GM23338 (cell line): ENCODE measurements around the gene CDHR5. TPM values are rescaled to one million over a fixed set of nuclear protein-coding genes. Genes with fewer than 3 reads are reported as not detected.
"Not testable (repeated sequence)": the region's sequence is repeated elsewhere in the genome, so short reads cannot be mapped to it uniquely, and the experiment has no call there.

ENCODE experiments used
- ATAC-seq: fragments of 200-7000 bp; cut with Tn5 transposase; 3 replicates; pipeline ENCODE4 v1.9.1; 2020
- DNase-seq: peaks from one replicate; pipeline ENCODE4 v3.0.0-alpha.2; 2015; ENCODE audit warnings: low spot score
- H2AFZ ChIP-seq: fragments of 200-600 bp; sonication (generic); 2 replicates; pipeline ENCODE4 v1.8.0; 2016; ENCODE audit warnings: antibody characterized with exemption, mild to moderate bottlenecking, moderate library complexity
- H3F3A ChIP-seq: fragments of 200-600 bp; sonication (generic); replicated peaks from 2 replicates; pipeline ENCODE4 v1.8.0; 2017; ENCODE audit warnings: antibody characterized with exemption, mixed run types, low read depth
- H3K27ac ChIP-seq: fragments of 200-600 bp; sonication (generic); 2 replicates; pipeline ENCODE4 v1.6.1; 2016; ENCODE audit warnings: low read depth
- H3K27me3 ChIP-seq: fragments of 200-600 bp; sonication (generic); 2 replicates; pipeline ENCODE4 v1.8.0; 2016; ENCODE audit warnings: mild to moderate bottlenecking, mixed run types, moderate library complexity; ENCODE audit not compliant: insufficient read depth
- H3K36me3 ChIP-seq: fragments of 200-600 bp; sonication (generic); 2 replicates; pipeline ENCODE4 v1.8.0; 2016; ENCODE audit warnings: mild to moderate bottlenecking; ENCODE audit not compliant: insufficient read depth
- H3K4me1 ChIP-seq: fragments of 200-600 bp; sonication (generic); 2 replicates; pipeline ENCODE4 v1.8.0; 2016; ENCODE audit warnings: mild to moderate bottlenecking, moderate library complexity; ENCODE audit not compliant: insufficient read depth
- H3K4me2 ChIP-seq: fragments of 200-600 bp; sonication (generic); 2 replicates; pipeline ENCODE4 v1.7.1; 2017; ENCODE audit warnings: mixed run types
- H3K4me3 ChIP-seq: fragments of 200-600 bp; sonication (generic); 2 replicates; pipeline ENCODE4 v1.6.1; 2016; ENCODE audit warnings: mixed run types
- H3K79me2 ChIP-seq: fragments of 200-600 bp; sonication (generic); replicated peaks from 2 replicates; pipeline ENCODE4 v1.8.0; 2017; ENCODE audit warnings: mild to moderate bottlenecking; ENCODE audit not compliant: insufficient read depth
- H3K9me2 ChIP-seq: fragments of 200-600 bp; sonication (generic); 2 replicates; pipeline ENCODE4 v1.8.0; 2017; ENCODE audit not compliant: insufficient read depth
- H4K20me1 ChIP-seq: fragments of 200-600 bp; sonication (generic); replicated peaks from 2 replicates; pipeline ENCODE4 v1.8.0; 2017; ENCODE audit warnings: mild to moderate bottlenecking; ENCODE audit not compliant: insufficient read depth
- H3K27ac Mint-ChIP-seq: 2 replicates; pipeline ENCODE4 v1.8.0; 2020; ENCODE audit warnings: inconsistent platforms, mild to moderate bottlenecking, moderate library complexity, mixed read lengths
- H3K27me3 Mint-ChIP-seq: 3 replicates; pipeline ENCODE4 v1.8.0; 2022; ENCODE audit warnings: low read depth, mild to moderate bottlenecking, moderate library complexity, mixed read lengths, inconsistent platforms; ENCODE audit not compliant: insufficient read depth, poor library complexity
- H3K36me3 Mint-ChIP-seq: 3 replicates; pipeline ENCODE4 v1.8.0; 2021; ENCODE audit warnings: low read depth, mild to moderate bottlenecking, inconsistent platforms, moderate library complexity, mixed read lengths
- H3K4me1 Mint-ChIP-seq: 3 replicates; pipeline ENCODE4 v1.8.0; 2020; ENCODE audit warnings: mild to moderate bottlenecking, inconsistent platforms, mixed read lengths
- H3K4me3 Mint-ChIP-seq: 3 replicates; pipeline ENCODE4 v1.8.0; 2021; ENCODE audit warnings: moderate library complexity, mild to moderate bottlenecking, inconsistent platforms, mixed read lengths
- H3K9me3 Mint-ChIP-seq: 3 replicates; pipeline ENCODE4 v1.8.0; 2020; ENCODE audit warnings: moderate library complexity, mild to moderate bottlenecking, inconsistent platforms, mixed read lengths
- ETS1 ChIP-seq: IDR thresholded peaks from 2 replicates; pipeline ENCODE4 v1.6.1; 2016; ENCODE audit warnings: antibody characterized with exemption
- POLR2AphosphoS5 ChIP-seq: IDR thresholded peaks from 2 replicates; pipeline ENCODE4 v1.6.1; 2016; ENCODE audit warnings: antibody characterized with exemption, low read depth
- REST ChIP-seq: IDR thresholded peaks from one replicate; pipeline ENCODE4 v1.6.1; 2018; ENCODE audit warnings: antibody characterized with exemption; ENCODE audit not compliant: unreplicated experiment
- ZNF331 ChIP-seq: fragments of 250-450 bp; sonication (Bioruptor Pico); IDR thresholded peaks from 2 replicates; pipeline ENCODE4 v1.5.0; 2020; ENCODE audit warnings: low read depth, mild to moderate bottlenecking, moderate library complexity
- polyA plus RNA-seq: library from polyadenylated mRNA; unstranded; fragments of >200 nt; fragmentation: Nextera tagmentation; extraction: Ambion mirVana; gene quantifications from 2 replicates; pipeline ENCODE4 v1.2.1, GENCODE V29; 2016
- total RNA-seq: library from RNA; depleted of rRNA; stranded (reverse); fragments of >200 nt; shearing (Covaris generic); gene quantifications from 2 replicates; pipeline ENCODE4 v1.2.3, GENCODE V29; 2014

Gene CDHR5
- total and polyA plus RNA-seq, 2 experiments from 2014 or later = not detected

GRCh38 chr11:647672-648158, 23.0 kb upstream of the CDHR5 start:
- H4K20me1 ChIP-seq, DNase-seq, H3K4me1 ChIP-seq, H3K4me3 Mint-ChIP-seq, H2AFZ ChIP-seq, H3K9me3 Mint-ChIP-seq, H3K79me2 ChIP-seq, H3K27ac Mint-ChIP-seq, H3K36me3 ChIP-seq, H3F3A ChIP-seq, H3K4me3 ChIP-seq, H3K4me2 ChIP-seq, H3K4me1 Mint-ChIP-seq, H3K9me2 ChIP-seq, ATAC-seq, H3K27me3 ChIP-seq, H3K27ac ChIP-seq: not testable (repeated sequence)
- Mint-ChIP-seq H3K36me3 (peaks cover 41% of the 10 kb centered on the region), H3K27me3 (peaks cover 12% of the 10 kb centered on the region)

- H3K9me3 Mint-ChIP-seq = no peaks in the 10 kb centered on the region
Measured at GRCh38 chr11:646214-646613, 21.5 kb upstream of the CDHR5 start.

GRCh38 chr11:645536-645935, 20.8 kb upstream of the CDHR5 start:
- no peaks in the 10 kb centered on the region for H3K36me3 ChIP-seq
- H3K27me3 ChIP-seq = peaks cover 6% of the 10 kb centered on the region
- no peak overlapping the region for H2AFZ ChIP-seq
- Mint-ChIP-seq H3K36me3 (peaks cover 28% of the 10 kb centered on the region; the same call in 2 of the 3 replicates), H3K27me3 (peaks cover 20% of the 10 kb centered on the region), H3K4me3 (no peak overlapping the region), H3K4me1 (peaks cover 6% of the 10 kb centered on the region; the same call in 2 of the 3 replicates), H3K9me3 (no peaks in the 10 kb centered on the region), H3K27ac (no peak overlapping the region)
- no peak overlapping the region for H3K27ac ChIP-seq
- no peaks in the 10 kb centered on the region for H3K79me2 ChIP-seq
- ATAC-seq (no peak; the same call in 2 of the 3 replicates), DNase-seq (no peak)
- no peaks in the 10 kb centered on the region for H4K20me1 ChIP-seq
- no peaks in the 10 kb centered on the region for H3K9me2 ChIP-seq
- H3K4me1 ChIP-seq = peaks cover 5% of the 10 kb centered on the region; the same call in 1 of the 2 replicates
- H3K4me2 ChIP-seq = no peak overlapping the region
- no peak overlapping the region for H3K4me3 ChIP-seq
- TF ChIP-seq ETS1 = no peak
- TF ChIP-seq ZNF331 (CRISPR knock-in tag) = no peak
- TF ChIP-seq POLR2AphosphoS5 = no peak
- H3F3A ChIP-seq = 0 out of 2 replicates have a peak, but pooled peaks cover 5% of the 10 kb centered on the region

More at GRCh38 chr11:646214-646613, 21.5 kb upstream of the CDHR5 start:
- Histone ChIP-seq H3K4me2 (no peak overlapping the region), H3K36me3 (no peaks in the 10 kb centered on the region), H2AFZ (no peak overlapping the region), H3K9me2 (no peaks in the 10 kb centered on the region), H3K27ac (no peak overlapping the region), H3F3A (0 out of 2 replicates have a peak, but pooled peaks cover 5% of the 10 kb centered on the region), H3K4me1 (no peaks in the 10 kb centered on the region; the same call in 1 of the 2 replicates), H3K4me3 (no peak overlapping the region), H3K27me3 (no peaks in the 10 kb centered on the region), H4K20me1 (no peaks in the 10 kb centered on the region), H3K79me2 (no peaks in the 10 kb centered on the region)
- no peak for DNase-seq
- H3K27ac Mint-ChIP-seq = no peak overlapping the region
- peaks cover 6% of the 10 kb centered on the region; the same call in 2 of the 3 replicates for H3K4me1 Mint-ChIP-seq
- no peak for ATAC-seq
- peaks cover 17% of the 10 kb centered on the region for H3K27me3 Mint-ChIP-seq
- peaks cover 28% of the 10 kb centered on the region for H3K36me3 Mint-ChIP-seq
- no peak for TF ChIP-seq REST
- no peak overlapping the region for H3K4me3 Mint-ChIP-seq
